HCT116 (cell line): ENCODE data around the gene PRIM1. TPM values are rescaled to one million over a fixed set of nuclear protein-coding genes. Genes with fewer than 3 reads are reported as not detected.

Experiments
- ATAC-seq: fragments of 200-7000 bp; cut with Tn5 transposase; 2 replicates; pipeline ENCODE4 v1.9.1; 2020; ENCODE audit warnings: mild to moderate bottlenecking, moderate library complexity
- BruUV-seq: library from RNA; stranded (reverse); fragments of 400-500 nt; replicated peaks from 2 replicates; lab custom pipeline; 2021; lab: Mats Ljungman, UMichigan
- CTCF ChIA-PET: fragments of 300-600 bp; sonication (Branson Sonifier 250); formaldehyde crosslinking; loops from one replicate; lab custom pipeline; 2021; ENCODE audit warnings: antibody characterized with exemption; lab: Charles Lee
- POLR2A ChIA-PET: fragments of 300-600, 350-600 bp; sonication (Branson Sonifier 250); formaldehyde crosslinking; loops from one replicate; lab custom pipeline; 2021; ENCODE audit warnings: antibody characterized with exemption; lab: Charles Lee
- RAD21 ChIA-PET, 2 experiments: fragments of 300-600 bp; sonication (Branson Sonifier 250); formaldehyde crosslinking; loops; one replicate each; lab custom pipeline; 2023; ENCODE audit warnings: low total read pairs in 2 of 2; ENCODE audit not compliant: uncharacterized antibody in 2 of 2, unreplicated experiment in 2 of 2, low non-redundant PET in 1 of 2; lab: Charles Lee
- DNase-seq: peaks from one replicate; pipeline ENCODE4 v3.0.0-alpha.2; 2010; ENCODE audit warnings: low read depth, low spot score
- H2AFZ ChIP-seq: fragments of 200-600 bp; shearing (Covaris generic), sonication (generic); 2 replicates; pipeline ENCODE4 v1.6.1; 2017; ENCODE audit warnings: low read depth, mixed run types, mixed read lengths, antibody characterized with exemption, low read length; ENCODE audit not compliant: poor library complexity, severe bottlenecking
- H3K27ac ChIP-seq: 2 replicates; pipeline ENCODE4 v1.5.1; 2012; ENCODE audit warnings: low read depth, low read length
- H3K27me3 ChIP-seq: fragments of 200-600 bp; sonication (generic); 2 replicates; pipeline ENCODE4 v1.6.1; 2016; ENCODE audit warnings: mixed run types, low read length, mixed read lengths; ENCODE audit not compliant: insufficient read depth
- H3K36me3 ChIP-seq, 2 experiments: fragments of 200-500 bp in 1 of 2; fragments of 200-600 bp in 1 of 2; sonication (Bioruptor generic) in 1 of 2; sonication (generic) in 1 of 2; 2 replicates each; pipeline versions ENCODE4 v1.5.1 to v1.6.1; 2014 to 2016; ENCODE audit warnings: low read length in 2 of 2, inconsistent platforms in 1 of 2, mixed read lengths in 1 of 2, mixed run types in 1 of 2; ENCODE audit not compliant: insufficient read depth in 2 of 2, control insufficient read depth in 1 of 2
- H3K4me1 ChIP-seq, 2 experiments: fragments of 200-600 bp in 1 of 2; sonication (generic) in 1 of 2; 2 replicates each; pipeline versions ENCODE4 v1.5.1 to v1.6.1; 2012 to 2017; ENCODE audit warnings: low read length in 2 of 2, inconsistent platforms in 1 of 2, mild to moderate bottlenecking in 1 of 2, mixed read lengths in 1 of 2, mixed run types in 1 of 2, moderate library complexity in 1 of 2; ENCODE audit not compliant: insufficient read depth in 2 of 2, control insufficient read depth in 1 of 2
- H3K4me2 ChIP-seq: fragments of 200-600 bp; sonication (generic); 2 replicates; pipeline ENCODE4 v1.6.1; 2017; ENCODE audit warnings: mixed run types, low read length, mixed read lengths
- H3K4me3 ChIP-seq, 2 experiments: fragments of 200-600 bp in 1 of 2; sonication (generic) in 1 of 2; replicated peaks in 1 of 2; 2 replicates each; pipeline ENCODE4 v1.5.1; 2011 to 2016; ENCODE audit warnings: low read length in 2 of 2, control low read depth in 1 of 2, low read depth in 1 of 2, mild to moderate bottlenecking in 1 of 2, mixed read lengths in 1 of 2, mixed run types in 1 of 2
- H3K79me2 ChIP-seq: fragments of 200-600 bp; sonication (generic); 2 replicates; pipeline ENCODE4 v1.6.1; 2017; ENCODE audit warnings: mild to moderate bottlenecking, mixed run types, low read length, moderate library complexity, mixed read lengths; ENCODE audit not compliant: insufficient read depth
- H3K9ac ChIP-seq: fragments of 200-600 bp; sonication (generic); 2 replicates; pipeline ENCODE4 v1.6.1; 2016; ENCODE audit warnings: low read length, mixed read lengths
- H3K9me2 ChIP-seq: fragments of 200-600 bp; sonication (generic), shearing (Covaris generic); 2 replicates; pipeline ENCODE4 v1.6.1; 2017; ENCODE audit warnings: mixed run types, mild to moderate bottlenecking, moderate library complexity; ENCODE audit not compliant: insufficient read depth
- H3K9me3 ChIP-seq, 2 experiments: fragments of 200-500 bp in 1 of 2; fragments of 200-600 bp in 1 of 2; sonication (Bioruptor generic) in 1 of 2; sonication (generic) in 1 of 2; 2 replicates each; pipeline ENCODE4 v1.6.1; 2014 to 2017; ENCODE audit warnings: low read length in 2 of 2, mixed read lengths in 2 of 2, inconsistent platforms in 1 of 2, low read depth in 1 of 2, mild to moderate bottlenecking in 1 of 2, mixed run types in 1 of 2, moderate library complexity in 1 of 2; ENCODE audit not compliant: control insufficient read depth in 1 of 2, insufficient read depth in 1 of 2
- H4K20me1 ChIP-seq: fragments of 200-600 bp; sonication (generic), shearing (Covaris generic); 2 replicates; pipeline ENCODE4 v1.6.1; 2017; ENCODE audit warnings: mixed run types, mild to moderate bottlenecking, moderate library complexity; ENCODE audit not compliant: insufficient read depth
- CTCF ChIP-seq, 3 experiments: fragments of 200-600 bp in 1 of 3; sonication (generic) in 1 of 3; IDR thresholded peaks in 2 of 3; conservative IDR thresholded peaks in 1 of 3; 2 replicates each; pipeline ENCODE4 v1.5.1; 2012 to 2017; ENCODE audit warnings: low read depth in 2 of 3, low read length in 2 of 3, antibody characterized with exemption in 1 of 3, borderline replicate concordance in 1 of 3, control low read depth in 1 of 3, mild to moderate bottlenecking in 1 of 3, mixed read lengths in 1 of 3, mixed run types in 1 of 3, moderate library complexity in 1 of 3; ENCODE audit not compliant: insufficient read depth in 1 of 3
- EGR1 ChIP-seq: IDR thresholded peaks from 2 replicates; pipeline ENCODE4 v1.6.1; 2012; ENCODE audit warnings: low read depth
- EZH2 ChIP-seq: fragments of 200-600 bp; sonication (generic); IDR thresholded peaks from 2 replicates; pipeline ENCODE4 v1.6.1; 2017; ENCODE audit warnings: antibody characterized with exemption, mixed run types
- EZH2phosphoT487 ChIP-seq: fragments of 200-600 bp; IDR thresholded peaks from 2 replicates; pipeline ENCODE4 v1.6.1; 2018; ENCODE audit warnings: antibody characterized with exemption, borderline replicate concordance
- MAX ChIP-seq: IDR thresholded peaks from 2 replicates; pipeline ENCODE4 v1.6.1; 2012
- SIN3A ChIP-seq: IDR thresholded peaks from 2 replicates; pipeline ENCODE4 v1.6.1; 2012; ENCODE audit warnings: low read depth
- SP1 ChIP-seq: IDR thresholded peaks from 2 replicates; pipeline ENCODE4 v1.6.1; 2012; ENCODE audit warnings: low read depth
- ZFX ChIP-seq: fragments of 450-650 bp; IDR thresholded peaks from 2 replicates; pipeline ENCODE4 v1.6.1; 2017
- intact Hi-C: fragments of 100-400 bp; cut with micrococcal nuclease; formaldehyde crosslinking; loops from 2 replicates; pipeline ENCODE4 v1.10.0; 2022
- total RNA-seq: library from RNA; stranded (reverse); gene quantifications from one replicate; pipeline ENCODE4 v1.2.1, GENCODE V29; 2021; ENCODE audit not compliant: unreplicated experiment

PRIM1 gene
- total RNA-seq, 1 experiment from 2014 or later = 53.3 TPM

- Histone ChIP-seq H3K36me3 (peaks cover 22 to 61% of the 10 kb centered on the region in 2 experiments), H3K4me1 (peaks cover 21 to 42% of the 10 kb centered on the region in 2 experiments; a peak in 3 of 4 replicates), H4K20me1 (peaks cover 37% of the 10 kb centered on the region; the same call in 1 of the 2 replicates), H3K4me3 (peak overlapping the region; percentile 92 to 99), H3K27me3 (no peaks in the 10 kb centered on the region), H3K4me2 (peak overlapping the region; percentile 85), H3K27ac (peak overlapping the region; percentile 91; the same call in 1 of the 2 replicates), H3K9me2 (no peaks in the 10 kb centered on the region), H3K79me2 (peaks cover 68% of the 10 kb centered on the region), H2AFZ (no peak overlapping the region), H3K9me3 (no peaks in the 10 kb centered on the region), H3K9ac (peak overlapping the region; percentile 99)
- ATAC-seq (no peak), DNase-seq (no peak)
- ChIA-PET RAD21 (no interaction called here), POLR2A (interaction anchor here (0.5 to 1.6 kb wide), 3 partner anchors 35 to 389 kb away, joined by 3 to 8 read pairs (median 3); partner anchors contain the start of gene PTGES3), CTCF (no interaction called here)
- intact Hi-C loops = no loop called here
- no TSS peak for BruUV-seq
- TF ChIP-seq EGR1 (no peak), SP1 (no peak), EZH2 (no peak), EZH2phosphoT487 (no peak), ZFX (no peak), MAX (no peak), CTCF (IDR thresholded peaks at IDR 0.05 in 2 of 3, conservative IDR thresholded peaks at IDR 0.05 in 1 of 3; ENCODE audit: borderline replicate concordance in 1 of 3, insufficient read depth in 1 of 3, low read depth in 2 of 3, low read length in 2 of 3) (no peak), SIN3A (0 out of 2 replicates have a peak, but pooled peaks have one; percentile 1)
Measured at GRCh38 chr12:56723352-56723751, 28.8 kb downstream of the PRIM1 start.
